AG09319 (cell line): ENCODE results near the gene NDUFS4.

Experiments
- DNase-seq: peaks from one replicate; pipeline ENCODE4 v3.0.0-alpha.2; 2010; ENCODE audit warnings: low read depth; ENCODE audit errors: extremely low read depth
- CTCF ChIP-seq: IDR thresholded peaks from 2 replicates; pipeline ENCODE4 v1.5.1; 2011; ENCODE audit warnings: low read depth, mild to moderate bottlenecking, inconsistent platforms, low read length, moderate library complexity

The NDUFS4 gene

GRCh38 chr5:53613061-53613460 is 52.6 kb downstream of the NDUFS4 start:
- TF ChIP-seq CTCF: no peak
- no peak for DNase-seq

GRCh38 chr5:53613536-53613935 is 53.1 kb downstream of the NDUFS4 start:
- no peak for TF ChIP-seq CTCF
- no peak for DNase-seq

- no peak for DNase-seq
- no peak for TF ChIP-seq CTCF
Measured at GRCh38 chr5:53614376-53614885, 54.0 kb downstream of the NDUFS4 start.

GRCh38 chr5:53616939-53617549 is 56.6 kb downstream of the NDUFS4 start:
- no peak for DNase-seq
- no peak for TF ChIP-seq CTCF

GRCh38 chr5:53631251-53631650 is 70.8 kb downstream of the NDUFS4 start:
- no peak for TF ChIP-seq CTCF

GRCh38 chr5:53642061-53642460 is 81.6 kb downstream of the NDUFS4 start:
- DNase-seq: no peak
- no peak for TF ChIP-seq CTCF

More at GRCh38 chr5:53631251-53631650, 70.8 kb downstream of the NDUFS4 start:
- no peak for DNase-seq

GRCh38 chr5:53643445-53643844 is 83.0 kb downstream of the NDUFS4 start:
- DNase-seq: no peak
- TF ChIP-seq CTCF: no peak
